Measurements from ENCODE around the gene PIP4K2A.

Gene PIP4K2A

GRCh38 chr10:22702348-22702747 lies 12.0 kb downstream of the PIP4K2A start:
- no peak overlapping the region for H2BK12ac ChIP-seq (ENCODE audit: low read length)
- no CpG with 5 or more reads among the region's 4 CpGs for WGBS (ENCODE audit: extremely low coverage, insufficient coverage, insufficient read length)
- no peak overlapping the region for H2AK5ac ChIP-seq (ENCODE audit: low read length)
- no peak overlapping the region for H2BK5ac ChIP-seq (ENCODE audit: low read depth, low read length, poor library complexity)
- no peak overlapping the region for H2AFZ ChIP-seq (ENCODE audit: insufficient read depth, low read length, poor library complexity)
- peaks cover 6 to 9% of the 10 kb centered on the region in 2 experiments for H3K4me1 ChIP-seq (ENCODE audit: control insufficient read depth in 1 of 2, insufficient read depth in 2 of 2, low read length in 2 of 2)
- no peak overlapping the region for H3K9ac ChIP-seq (ENCODE audit: low read length)
- no peak overlapping the region for H3K4me2 ChIP-seq (ENCODE audit: low read length)
- H4K12ac ChIP-seq (ENCODE audit: low read depth, low read length) = no peak overlapping the region
- no peak overlapping the region for H3K27ac ChIP-seq (ENCODE audit: low read depth, low read length)
- H3K4ac ChIP-seq (ENCODE audit: low read depth, low read length) = peak overlapping the region; percentile 70
- H3K14ac ChIP-seq (ENCODE audit: low read length) = no peak overlapping the region
- no peak for DNase-seq
- H3K79me2 ChIP-seq (ENCODE audit: control insufficient read depth, insufficient read depth, low read length, poor library complexity) = peaks cover 16% of the 10 kb centered on the region
- H3K79me1 ChIP-seq (ENCODE audit: low read length) = peaks cover 1% of the 10 kb centered on the region
- H2BK120ac ChIP-seq (ENCODE audit: insufficient read depth, low read length, poor library complexity) = no peak overlapping the region
- no peaks in the 10 kb centered on the region for H3K36me3 ChIP-seq (ENCODE audit: control insufficient read depth in 1 of 2, insufficient read depth in 2 of 2, low read length in 2 of 2)
- no peak overlapping the region for H3K23ac ChIP-seq (ENCODE audit: low read length)
- no peaks in the 10 kb centered on the region for H3K27me3 ChIP-seq (ENCODE audit: insufficient read depth, low read length)
- no peak overlapping the region for H3K4me3 ChIP-seq (ENCODE audit: low read depth, low read length)
- H4K91ac ChIP-seq (ENCODE audit: low read depth, low read length) = no peak overlapping the region
- no peak overlapping the region for H3K18ac ChIP-seq (ENCODE audit: low read length)
- H3K9me3 ChIP-seq (ENCODE audit: insufficient read depth, low read depth, low read length) = no peaks in the 10 kb centered on the region
- H4K8ac ChIP-seq (ENCODE audit: low read depth, low read length) = no peak overlapping the region

GRCh38 chr10:22701132-22701826 lies 13.1 kb downstream of the PIP4K2A start:
- Histone ChIP-seq H3K23ac (ENCODE audit: low read length) (no peak overlapping the region), H4K8ac (ENCODE audit: low read depth, low read length) (no peak overlapping the region), H2BK5ac (ENCODE audit: low read depth, low read length, poor library complexity) (no peak overlapping the region), H3K4me1 (ENCODE audit: control insufficient read depth in 1 of 2, insufficient read depth in 2 of 2, low read length in 2 of 2) (peaks cover 6 to 9% of the 10 kb centered on the region in 2 experiments), H2AK5ac (ENCODE audit: low read length) (no peak overlapping the region), H3K9ac (ENCODE audit: low read length) (no peak overlapping the region), H3K9me3 (ENCODE audit: insufficient read depth, low read depth, low read length) (no peaks in the 10 kb centered on the region), H3K4me2 (ENCODE audit: low read length) (no peak overlapping the region), H3K4me3 (ENCODE audit: low read depth, low read length) (no peak overlapping the region), H4K91ac (ENCODE audit: low read depth, low read length) (no peak overlapping the region), H3K14ac (ENCODE audit: low read length) (no peak overlapping the region), H3K27me3 (ENCODE audit: insufficient read depth, low read length) (no peaks in the 10 kb centered on the region), H2BK120ac (ENCODE audit: insufficient read depth, low read length, poor library complexity) (no peak overlapping the region), H4K12ac (ENCODE audit: low read depth, low read length) (no peak overlapping the region), H3K4ac (ENCODE audit: low read depth, low read length) (peak overlapping the region; percentile 82), H3K27ac (ENCODE audit: low read depth, low read length) (no peak overlapping the region), H2BK12ac (ENCODE audit: low read length) (no peak overlapping the region), H3K79me2 (ENCODE audit: control insufficient read depth, insufficient read depth, low read length, poor library complexity) (peaks cover 19% of the 10 kb centered on the region), H2AFZ (ENCODE audit: insufficient read depth, low read length, poor library complexity) (no peak overlapping the region), H3K18ac (ENCODE audit: low read length) (no peak overlapping the region), H3K36me3 (ENCODE audit: control insufficient read depth in 1 of 2, insufficient read depth in 2 of 2, low read length in 2 of 2) (no peaks in the 10 kb centered on the region), H3K79me1 (ENCODE audit: low read length) (peaks cover 1% of the 10 kb centered on the region)
- no CpG with 5 or more reads among the region's 4 CpGs for WGBS (ENCODE audit: extremely low coverage, insufficient coverage, insufficient read length)
- no peak for DNase-seq

GRCh38 chr10:22700489-22700888 lies 13.9 kb downstream of the PIP4K2A start:
- H4K8ac ChIP-seq (ENCODE audit: low read depth, low read length) = no peak overlapping the region
- H4K12ac ChIP-seq (ENCODE audit: low read depth, low read length) = no peak overlapping the region
- peaks cover 15% of the 10 kb centered on the region for H3K79me2 ChIP-seq (ENCODE audit: control insufficient read depth, insufficient read depth, low read length, poor library complexity)
- no peak overlapping the region for H2AK5ac ChIP-seq (ENCODE audit: low read length)
- H2BK5ac ChIP-seq (ENCODE audit: low read depth, low read length, poor library complexity) = no peak overlapping the region
- H3K79me1 ChIP-seq (ENCODE audit: low read length) = peaks cover 1% of the 10 kb centered on the region
- peak overlapping the region; percentile 84 for H3K4ac ChIP-seq (ENCODE audit: low read depth, low read length)
- no peak overlapping the region for H3K18ac ChIP-seq (ENCODE audit: low read length)
- H3K36me3 ChIP-seq (ENCODE audit: control insufficient read depth in 1 of 2, insufficient read depth in 2 of 2, low read length in 2 of 2) = no peaks in the 10 kb centered on the region
- no peak overlapping the region for H4K91ac ChIP-seq (ENCODE audit: low read depth, low read length)
- no peak overlapping the region for H3K4me2 ChIP-seq (ENCODE audit: low read length)
- H3K9me3 ChIP-seq (ENCODE audit: insufficient read depth, low read depth, low read length) = no peaks in the 10 kb centered on the region
- no peak overlapping the region for H2AFZ ChIP-seq (ENCODE audit: insufficient read depth, low read length, poor library complexity)
- no peak overlapping the region for H3K27ac ChIP-seq (ENCODE audit: low read depth, low read length)
- no peak overlapping the region for H2BK12ac ChIP-seq (ENCODE audit: low read length)
- WGBS (ENCODE audit: extremely low coverage, insufficient coverage, insufficient read length) = no CpG with 5 or more reads among the region's 5 CpGs
- no peaks in the 10 kb centered on the region for H3K27me3 ChIP-seq (ENCODE audit: insufficient read depth, low read length)
- peaks cover 2 to 6% of the 10 kb centered on the region in 2 experiments for H3K4me1 ChIP-seq (ENCODE audit: control insufficient read depth in 1 of 2, insufficient read depth in 2 of 2, low read length in 2 of 2)
- H3K4me3 ChIP-seq (ENCODE audit: low read depth, low read length) = no peak overlapping the region
- no peak overlapping the region for H3K14ac ChIP-seq (ENCODE audit: low read length)
- H3K9ac ChIP-seq (ENCODE audit: low read length) = no peak overlapping the region
- H3K23ac ChIP-seq (ENCODE audit: low read length) = no peak overlapping the region
- no peak for DNase-seq
- no peak overlapping the region for H2BK120ac ChIP-seq (ENCODE audit: insufficient read depth, low read length, poor library complexity)

- H2BK120ac ChIP-seq (ENCODE audit: insufficient read depth, low read length, poor library complexity) = no peak overlapping the region
- H3K27me3 ChIP-seq (ENCODE audit: insufficient read depth, low read length) = no peaks in the 10 kb centered on the region
- H2AK5ac ChIP-seq (ENCODE audit: low read length) = no peak overlapping the region
- no peaks in the 10 kb centered on the region for H3K9me3 ChIP-seq (ENCODE audit: insufficient read depth, low read depth, low read length)
- DNase-seq = no peak
- no peak overlapping the region for H2BK12ac ChIP-seq (ENCODE audit: low read length)
- peaks cover 15% of the 10 kb centered on the region for H3K79me2 ChIP-seq (ENCODE audit: control insufficient read depth, insufficient read depth, low read length, poor library complexity)
- H2BK5ac ChIP-seq (ENCODE audit: low read depth, low read length, poor library complexity) = no peak overlapping the region
- H3K27ac ChIP-seq (ENCODE audit: low read depth, low read length) = no peak overlapping the region
- H4K12ac ChIP-seq (ENCODE audit: low read depth, low read length) = no peak overlapping the region
- no peak overlapping the region for H2AFZ ChIP-seq (ENCODE audit: insufficient read depth, low read length, poor library complexity)
- H3K4me3 ChIP-seq (ENCODE audit: low read depth, low read length) = no peak overlapping the region
- H4K91ac ChIP-seq (ENCODE audit: low read depth, low read length) = no peak overlapping the region
- H3K23ac ChIP-seq (ENCODE audit: low read length) = peak overlapping the region; percentile 22
- no peak overlapping the region for H3K14ac ChIP-seq (ENCODE audit: low read length)
- peak overlapping the region; percentile 56 for H3K4ac ChIP-seq (ENCODE audit: low read depth, low read length)
- no CpG with 5 or more reads among the region's 5 CpGs for WGBS (ENCODE audit: extremely low coverage, insufficient coverage, insufficient read length)
- peaks cover 1% of the 10 kb centered on the region for H3K79me1 ChIP-seq (ENCODE audit: low read length)
- H3K9ac ChIP-seq (ENCODE audit: low read length) = no peak overlapping the region
- H3K4me1 ChIP-seq (ENCODE audit: control insufficient read depth in 1 of 2, insufficient read depth in 2 of 2, low read length in 2 of 2) = peaks cover 2 to 4% of the 10 kb centered on the region in 2 experiments
- H3K4me2 ChIP-seq (ENCODE audit: low read length) = no peak overlapping the region
- H4K8ac ChIP-seq (ENCODE audit: low read depth, low read length) = no peak overlapping the region
- no peaks in the 10 kb centered on the region for H3K36me3 ChIP-seq (ENCODE audit: control insufficient read depth in 1 of 2, insufficient read depth in 2 of 2, low read length in 2 of 2)
- no peak overlapping the region for H3K18ac ChIP-seq (ENCODE audit: low read length)
Observed at GRCh38 chr10:22699976-22700375, 14.4 kb downstream of the PIP4K2A start.

All from trophoblast cell (in vitro differentiated cells and primary cell).